Caco-2 (cell line): Measurements from ENCODE around the gene PHF21A. TPM values are rescaled to one million over a fixed set of nuclear protein-coding genes. Genes with fewer than 3 reads are reported as not detected.
"Not testable (repeated sequence)": the region's sequence is repeated elsewhere in the genome, so short reads cannot be mapped to it uniquely, and the experiment has no call there.

ENCODE experiments used
- BruUV-seq: library from RNA; stranded (reverse); fragments of 400-500 nt; replicated peaks from 2 replicates; lab custom pipeline; 2021; lab: Mats Ljungman, UMichigan
- CTCF ChIA-PET: fragments of 300-600 bp; sonication (Branson Sonifier 250); formaldehyde crosslinking; loops from one replicate; lab custom pipeline; 2022; ENCODE audit warnings: antibody characterized with exemption; lab: Charles Lee
- POLR2A ChIA-PET: fragments of 300-600 bp; sonication (Branson Sonifier 250); formaldehyde crosslinking; loops from one replicate; lab custom pipeline; 2022; ENCODE audit warnings: antibody characterized with exemption; lab: Charles Lee
- DNase-seq, 2 experiments: peaks; one replicate each; pipeline versions ENCODE4 v3.0.0 to v3.0.0-alpha.2; 2020 to 2022
- H3K27me3 ChIP-seq: replicated peaks from 2 replicates; pipeline ENCODE4 v1.6.0; 2011; ENCODE audit warnings: low read length; ENCODE audit not compliant: control insufficient read depth, insufficient read depth
- H3K36me3 ChIP-seq: 2 replicates; pipeline ENCODE4 v1.5.1; 2011; ENCODE audit warnings: low read length; ENCODE audit not compliant: control insufficient read depth, insufficient read depth
- H3K4me1 ChIP-seq: fragments of 250-450 bp; sonication (Bioruptor Pico); 2 replicates; pipeline ENCODE4 v1.5.1; 2020; ENCODE audit warnings: mild to moderate bottlenecking
- H3K4me3 ChIP-seq: 2 replicates; pipeline ENCODE4 v1.5.1; 2011; ENCODE audit warnings: low read depth, mild to moderate bottlenecking, control low read depth, low read length
- H3K9me3 ChIP-seq: fragments of 250-450 bp; sonication (Bioruptor Pico); 2 replicates; pipeline ENCODE4 v1.5.1; 2020; ENCODE audit warnings: mild to moderate bottlenecking, moderate library complexity
- H3K27ac Mint-ChIP-seq: one replicate; pipeline ENCODE4 v1.8.0; 2022; ENCODE audit warnings: mixed read lengths; ENCODE audit not compliant: unreplicated experiment
- H3K27me3 Mint-ChIP-seq: one replicate; pipeline ENCODE4 v1.8.0; 2022; ENCODE audit warnings: mixed read lengths; ENCODE audit not compliant: insufficient read depth, unreplicated experiment
- H3K36me3 Mint-ChIP-seq: one replicate; pipeline ENCODE4 v1.8.0; 2022; ENCODE audit warnings: mild to moderate bottlenecking, mixed read lengths; ENCODE audit not compliant: insufficient read depth, unreplicated experiment
- H3K4me1 Mint-ChIP-seq: one replicate; pipeline ENCODE4 v1.8.0; 2022; ENCODE audit warnings: low read depth, mixed read lengths; ENCODE audit not compliant: unreplicated experiment
- H3K4me3 Mint-ChIP-seq: one replicate; pipeline ENCODE4 v1.8.0; 2022; ENCODE audit warnings: mild to moderate bottlenecking, moderate library complexity, mixed read lengths; ENCODE audit not compliant: unreplicated experiment
- H3K9me3 Mint-ChIP-seq: one replicate; pipeline ENCODE4 v1.8.0; 2022; ENCODE audit warnings: mixed read lengths; ENCODE audit not compliant: unreplicated experiment
- intact Hi-C: fragments of 100-400 bp; cut with micrococcal nuclease; formaldehyde crosslinking; loops from one replicate; pipeline ENCODE4 v1.10.0; 2022; ENCODE audit not compliant: unreplicated experiment
- total RNA-seq: library from RNA; stranded (reverse); gene quantifications from 2 replicates; pipeline ENCODE4 v1.2.3, GENCODE V29; 2022
- TF ChIP-seq, protein P1 (sequence below), 2 experiments: fragments of 200-600 bp in 1 of 2; IDR thresholded peaks; 1 replicate in 1 of 2; 2 replicates in 1 of 2; pipeline versions ENCODE4 v1.5.1 to v1.8.0; 2011 to 2022; ENCODE audit warnings: antibody characterized with exemption in 1 of 2, control low read depth in 1 of 2, inconsistent platforms in 1 of 2, low read depth in 1 of 2, low read length in 1 of 2, mild to moderate bottlenecking in 1 of 2, moderate library complexity in 1 of 2; ENCODE audit not compliant: insufficient read depth in 1 of 2, severe bottlenecking in 1 of 2, unreplicated experiment in 1 of 2

Gene PHF21A
- total RNA-seq, 1 experiment from 2014 or later = 20.0 TPM

DNA sequence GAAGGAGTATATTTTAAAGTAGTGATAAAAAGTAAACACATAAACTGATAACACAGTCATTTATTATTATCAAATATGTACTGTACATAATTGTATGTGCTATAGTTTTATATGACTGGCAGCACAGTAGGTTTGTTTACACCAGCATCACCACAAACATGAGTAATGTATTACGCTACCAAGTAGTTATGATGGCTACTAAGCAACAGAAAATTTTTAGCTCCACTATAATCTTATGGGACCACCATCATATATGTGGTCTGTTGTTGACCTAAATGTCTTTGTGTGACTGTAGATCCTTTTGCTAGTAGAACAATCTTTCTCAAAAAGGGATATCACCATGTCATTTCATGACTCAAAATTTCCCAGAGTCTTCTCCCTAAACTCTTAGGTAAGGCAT lies 105.3 kb downstream of the PHF21A start:
- Histone ChIP-seq H3K36me3 (no peaks in the 10 kb centered on the region), H3K4me1 (peaks cover 9% of the 10 kb centered on the region; the same call in 1 of the 2 replicates), H3K27me3 (no peaks in the 10 kb centered on the region), H3K4me3 (no peak overlapping the region), H3K9me3 (0 out of 2 replicates have a peak, but pooled peaks cover 4% of the 10 kb centered on the region)
- no peak overlapping the region for H3K27ac Mint-ChIP-seq
- H3K4me1 Mint-ChIP-seq = peaks cover 10% of the 10 kb centered on the region
- H3K36me3 Mint-ChIP-seq = no peaks in the 10 kb centered on the region
- H3K27me3 Mint-ChIP-seq = no peaks in the 10 kb centered on the region
- H3K9me3 Mint-ChIP-seq = no peaks in the 10 kb centered on the region
- ChIA-PET POLR2A (no interaction called here), CTCF (no interaction called here)
- intact Hi-C loops = no loop called here
- no peak overlapping the region for H3K4me3 Mint-ChIP-seq
- TF ChIP-seq, protein P1, sequence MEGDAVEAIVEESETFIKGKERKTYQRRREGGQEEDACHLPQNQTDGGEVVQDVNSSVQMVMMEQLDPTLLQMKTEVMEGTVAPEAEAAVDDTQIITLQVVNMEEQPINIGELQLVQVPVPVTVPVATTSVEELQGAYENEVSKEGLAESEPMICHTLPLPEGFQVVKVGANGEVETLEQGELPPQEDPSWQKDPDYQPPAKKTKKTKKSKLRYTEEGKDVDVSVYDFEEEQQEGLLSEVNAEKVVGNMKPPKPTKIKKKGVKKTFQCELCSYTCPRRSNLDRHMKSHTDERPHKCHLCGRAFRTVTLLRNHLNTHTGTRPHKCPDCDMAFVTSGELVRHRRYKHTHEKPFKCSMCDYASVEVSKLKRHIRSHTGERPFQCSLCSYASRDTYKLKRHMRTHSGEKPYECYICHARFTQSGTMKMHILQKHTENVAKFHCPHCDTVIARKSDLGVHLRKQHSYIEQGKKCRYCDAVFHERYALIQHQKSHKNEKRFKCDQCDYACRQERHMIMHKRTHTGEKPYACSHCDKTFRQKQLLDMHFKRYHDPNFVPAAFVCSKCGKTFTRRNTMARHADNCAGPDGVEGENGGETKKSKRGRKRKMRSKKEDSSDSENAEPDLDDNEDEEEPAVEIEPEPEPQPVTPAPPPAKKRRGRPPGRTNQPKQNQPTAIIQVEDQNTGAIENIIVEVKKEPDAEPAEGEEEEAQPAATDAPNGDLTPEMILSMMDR (IDR thresholded peaks at IDR 0.05; ENCODE audit: insufficient read depth in 1 of 2, low read depth in 1 of 2, low read length in 1 of 2, severe bottlenecking in 1 of 2, unreplicated experiment in 1 of 2) = no peak
- BruUV-seq = no TSS peak
- no peak for DNase-seq

DNA sequence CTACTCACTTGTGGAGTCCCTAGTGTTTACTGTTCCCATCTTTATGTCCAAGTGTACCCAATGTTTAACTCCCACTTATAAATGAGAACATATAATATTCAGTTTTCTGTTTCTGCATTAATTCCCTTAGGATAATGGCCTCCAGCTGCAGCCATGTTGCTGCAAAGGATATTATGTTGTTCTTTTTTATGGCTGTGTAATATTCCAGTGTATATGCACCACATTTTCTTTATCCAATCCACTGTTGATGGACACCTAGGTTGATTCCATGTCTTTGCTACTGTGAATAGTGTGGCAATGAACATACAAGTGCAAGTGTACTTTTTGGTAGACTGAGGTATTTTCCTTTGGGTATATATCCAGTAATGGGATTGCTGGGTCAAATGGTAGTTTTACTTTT lies 107.1 kb downstream of the PHF21A start:
- H3K36me3 ChIP-seq, H3K9me3 ChIP-seq, H3K4me3 ChIP-seq, H3K9me3 Mint-ChIP-seq, H3K27ac Mint-ChIP-seq, intact Hi-C loops, CTCF ChIA-PET, H3K4me3 Mint-ChIP-seq, H3K27me3 ChIP-seq, H3K36me3 Mint-ChIP-seq, H3K4me1 ChIP-seq, H3K4me1 Mint-ChIP-seq, H3K27me3 Mint-ChIP-seq, BruUV-seq, POLR2A ChIA-PET, DNase-seq: not testable (repeated sequence)

DNA sequence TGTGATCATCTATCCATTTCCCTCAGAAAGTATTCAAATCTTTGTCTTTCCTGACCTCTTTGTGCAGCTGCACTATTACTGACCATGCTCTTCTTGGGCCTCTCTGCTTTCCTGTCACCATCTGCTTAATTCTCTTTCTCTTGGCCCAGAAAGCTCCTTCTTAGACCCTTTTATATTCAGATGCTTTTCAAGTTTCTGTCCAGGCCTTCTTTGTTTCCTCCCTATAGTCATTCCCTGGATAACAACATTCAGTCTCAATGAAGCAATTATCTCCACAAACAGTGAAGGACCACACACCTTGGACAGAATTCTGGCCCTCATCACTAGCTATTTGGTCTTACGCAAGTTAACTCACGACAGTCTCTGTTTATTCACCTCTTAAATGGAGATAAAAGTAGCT lies 109.1 kb downstream of the PHF21A start:
- TF ChIP-seq, protein P1 (IDR thresholded peaks at IDR 0.05; ENCODE audit: insufficient read depth in 1 of 2, low read depth in 1 of 2, low read length in 1 of 2, severe bottlenecking in 1 of 2, unreplicated experiment in 1 of 2) = no peak
- DNase-seq = no peak
- H3K9me3 ChIP-seq = 0 out of 2 replicates have a peak, but pooled peaks cover 4% of the 10 kb centered on the region
- H3K27me3 ChIP-seq = no peaks in the 10 kb centered on the region
- Mint-ChIP-seq H3K9me3 (no peaks in the 10 kb centered on the region), H3K4me1 (peaks cover 10% of the 10 kb centered on the region), H3K4me3 (no peak overlapping the region), H3K36me3 (no peaks in the 10 kb centered on the region), H3K27ac (no peak overlapping the region), H3K27me3 (no peaks in the 10 kb centered on the region)
- no peak overlapping the region for H3K4me3 ChIP-seq
- POLR2A ChIA-PET = no interaction called here
- H3K4me1 ChIP-seq = peaks cover 8% of the 10 kb centered on the region; the same call in 1 of the 2 replicates
- H3K36me3 ChIP-seq = no peaks in the 10 kb centered on the region
- no TSS peak for BruUV-seq
- intact Hi-C loops = no loop called here
- CTCF ChIA-PET = no interaction called here
